Neuronal stem cell (in vitro differentiated cells): Measurements from ENCODE around the gene DAB2.

ENCODE experiments used
- DNase-seq: peaks from one replicate; pipeline ENCODE4 v3.0.0-alpha.2; 2013; ENCODE audit warnings: low spot score
- H2AFZ ChIP-seq: one replicate; pipeline ENCODE4 v1.6.1; 2013; ENCODE audit warnings: mild to moderate bottlenecking, low read length, inconsistent platforms
- H2AK5ac ChIP-seq: 2 replicates; pipeline ENCODE4 v1.6.1; 2013; ENCODE audit warnings: low read depth, mild to moderate bottlenecking, inconsistent platforms, low read length, moderate library complexity, mixed read lengths
- H2BK120ac ChIP-seq: 2 replicates; pipeline ENCODE4 v1.6.1; 2013; ENCODE audit warnings: low read depth, mild to moderate bottlenecking, inconsistent platforms, low read length, moderate library complexity, mixed read lengths
- H2BK12ac ChIP-seq: one replicate; pipeline ENCODE4 v1.6.1; 2013; ENCODE audit warnings: low read length, inconsistent platforms
- H2BK15ac ChIP-seq: 2 replicates; pipeline ENCODE4 v1.6.1; 2013; ENCODE audit warnings: mild to moderate bottlenecking, low read length, inconsistent platforms, mixed read lengths
- H2BK5ac ChIP-seq: one replicate; pipeline ENCODE4 v1.6.1; 2013; ENCODE audit warnings: inconsistent platforms, mild to moderate bottlenecking, low read length, moderate library complexity
- H3K14ac ChIP-seq: one replicate; pipeline ENCODE4 v1.6.1; 2013; ENCODE audit warnings: low read length, inconsistent platforms
- H3K18ac ChIP-seq: 2 replicates; pipeline ENCODE4 v1.6.1; 2013; ENCODE audit warnings: low read length, inconsistent platforms
- H3K23ac ChIP-seq: 2 replicates; pipeline ENCODE4 v1.6.1; 2013; ENCODE audit warnings: low read depth, mild to moderate bottlenecking, mixed read lengths, low read length, inconsistent platforms; ENCODE audit not compliant: poor library complexity
- H3K27ac ChIP-seq: replicated peaks from 3 replicates; pipeline ENCODE4 v1.5.1; 2013; ENCODE audit warnings: low read length, inconsistent platforms
- H3K27me3 ChIP-seq, 3 experiments: 2 replicates each; pipeline ENCODE4 v1.6.1; 2013; ENCODE audit warnings: low read length in 3 of 3, mild to moderate bottlenecking in 2 of 3, inconsistent platforms in 1 of 3, low read depth in 1 of 3, mixed read lengths in 1 of 3, moderate library complexity in 1 of 3; ENCODE audit not compliant: control insufficient read depth in 3 of 3, insufficient read depth in 3 of 3
- H3K36me3 ChIP-seq, 2 donors: replicated peaks in 1 of 2; 2 replicates each; pipeline ENCODE4 v1.6.1; 2013; ENCODE audit warnings: low read length in 2 of 2; ENCODE audit not compliant: control insufficient read depth in 2 of 2, insufficient read depth in 2 of 2
- H3K4ac ChIP-seq: 2 replicates; pipeline ENCODE4 v1.6.1; 2013; ENCODE audit warnings: inconsistent platforms, mild to moderate bottlenecking, low read length, moderate library complexity
- H3K4me1 ChIP-seq, 2 donors: 1 replicate in 1 of 2; 2 replicates in 1 of 2; pipeline ENCODE4 v1.6.1; 2013; ENCODE audit warnings: low read length in 2 of 2, low read depth in 1 of 2; ENCODE audit not compliant: control insufficient read depth in 2 of 2, insufficient read depth in 1 of 2
- H3K4me2 ChIP-seq: one replicate; pipeline ENCODE4 v1.6.1; 2013; ENCODE audit warnings: mild to moderate bottlenecking, low read length, inconsistent platforms; ENCODE audit not compliant: insufficient read depth, poor library complexity, severe bottlenecking
- H3K4me3 ChIP-seq, 2 donors: 2 replicates each; pipeline ENCODE4 v1.5.1; 2013; ENCODE audit warnings: low read length in 2 of 2, mild to moderate bottlenecking in 2 of 2, inconsistent platforms in 1 of 2, moderate library complexity in 1 of 2
- H3K79me1 ChIP-seq: one replicate; pipeline ENCODE4 v1.6.1; 2013; ENCODE audit warnings: low read depth, mild to moderate bottlenecking, inconsistent platforms, low read length, moderate library complexity
- H3K9ac ChIP-seq: one replicate; pipeline ENCODE4 v1.6.1; 2013; ENCODE audit warnings: mild to moderate bottlenecking, low read depth, low read length, inconsistent platforms; ENCODE audit not compliant: poor library complexity
- H3K9me3 ChIP-seq, 2 donors: replicated peaks in 1 of 2; 2 replicates each; pipeline versions ENCODE3 to v1.6.1; 2013; ENCODE audit warnings: low read length in 2 of 2, mild to moderate bottlenecking in 2 of 2, inconsistent platforms in 1 of 2, low read depth in 1 of 2, mixed read lengths in 1 of 2, moderate library complexity in 1 of 2; ENCODE audit not compliant: control insufficient read depth in 2 of 2, insufficient read depth in 1 of 2
- H4K8ac ChIP-seq: one replicate; pipeline ENCODE4 v1.6.1; 2013; ENCODE audit warnings: low read depth, mild to moderate bottlenecking, inconsistent platforms, low read length, moderate library complexity
- H4K91ac ChIP-seq: one replicate; pipeline ENCODE4 v1.6.1; 2013; ENCODE audit warnings: low read length, low read depth, mild to moderate bottlenecking, inconsistent platforms; ENCODE audit not compliant: poor library complexity
- WGBS, 2 donors: extraction: QIAGEN DNeasy Blood & Tissue Kit; methylation state at CpG; one replicate each; pipeline ENCODE4 v1.1.7; 2013; ENCODE audit warnings: missing lambda C conversion rate in 2 of 2, mixed read lengths in 1 of 2; ENCODE audit not compliant: insufficient read length in 2 of 2, insufficient replicate concordance in 1 of 2; ENCODE audit errors: extremely low coverage in 2 of 2; 5-methylcytosine and 5-hydroxymethylcytosine counted together

DAB2 gene

DNA sequence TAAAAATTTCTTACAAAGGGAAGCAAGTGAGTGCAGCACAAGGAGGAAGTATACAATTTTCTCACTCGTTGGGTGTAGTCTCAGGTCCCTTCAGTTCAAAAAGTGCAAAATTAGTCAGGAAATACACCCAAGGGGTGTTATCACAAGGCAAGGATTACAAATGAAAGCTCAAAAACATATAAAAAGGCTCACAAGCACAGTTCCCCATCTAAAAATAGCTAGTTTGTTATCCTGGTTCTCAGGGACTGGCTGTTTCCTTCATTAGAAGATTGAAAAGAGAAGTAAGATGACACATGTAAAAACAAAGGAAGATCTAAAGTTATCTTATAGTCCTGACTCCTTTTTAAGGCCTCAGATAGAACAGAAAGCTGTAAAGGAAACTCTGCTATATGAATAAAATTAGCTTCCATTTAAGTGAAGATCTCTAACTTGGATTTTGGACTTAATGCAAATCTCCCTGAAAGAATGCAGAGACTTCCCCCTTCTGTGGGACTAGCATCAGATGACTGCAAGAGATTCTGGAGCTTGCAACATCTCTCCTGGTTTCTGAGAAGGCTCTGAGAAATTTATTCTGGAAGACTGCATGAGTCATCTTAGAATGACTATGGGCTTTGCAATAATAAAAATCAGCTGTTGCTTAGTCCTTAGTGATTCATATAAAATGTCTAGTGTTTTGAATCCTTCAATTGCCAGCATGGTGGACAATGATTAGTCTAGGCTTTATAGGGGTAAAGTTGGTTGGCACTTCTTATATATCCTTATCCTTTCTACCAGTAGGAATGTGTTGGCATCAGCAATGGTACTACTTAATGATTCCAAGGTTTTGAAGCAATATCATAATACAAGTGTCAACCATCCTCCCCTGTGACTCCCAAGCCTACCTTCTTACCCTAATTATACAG is 25.4 kb downstream of the DAB2 start:
- Histone ChIP-seq H3K4ac (no peak overlapping the region), H3K36me3 (no peaks in the 10 kb centered on the region), H3K4me2 (no peak overlapping the region), H3K23ac (no peak overlapping the region), H3K9ac (no peak overlapping the region), H2BK5ac (no peak overlapping the region), H3K14ac (no peak overlapping the region), H2AFZ (no peak overlapping the region), H3K27ac (no peak overlapping the region), H2BK12ac (no peak overlapping the region), H2BK15ac (no peak overlapping the region), H3K27me3 (no peaks in the 10 kb centered on the region), H3K79me1 (no peaks in the 10 kb centered on the region), H4K91ac (no peak overlapping the region), H3K9me3 (no peaks in the 10 kb centered on the region), H3K4me3 (no peak overlapping the region), H3K18ac (no peak overlapping the region), H4K8ac (no peak overlapping the region), H2AK5ac (no peak overlapping the region), H2BK120ac (no peak overlapping the region), H3K4me1 (peaks cover 0 to 5% of the 10 kb centered on the region in 2 donors)
- no peak for DNase-seq
- WGBS, 2 donors, result no CpG with 5 or more reads among the region's 1 CpG

GRCh38 chr5:39396843-39397242 is 27.9 kb downstream of the DAB2 start:
- Histone ChIP-seq H3K18ac (no peak overlapping the region), H2BK12ac (no peak overlapping the region), H2BK5ac (no peak overlapping the region), H3K4me2 (no peak overlapping the region), H2BK120ac (no peak overlapping the region), H2BK15ac (no peak overlapping the region), H4K91ac (no peak overlapping the region), H4K8ac (no peak overlapping the region), H3K9me3 (no peaks in the 10 kb centered on the region), H2AK5ac (no peak overlapping the region), H3K27me3 (no peaks in the 10 kb centered on the region), H3K14ac (no peak overlapping the region), H3K4ac (no peak overlapping the region), H3K36me3 (peaks cover 0 to 1% of the 10 kb centered on the region in 2 donors), H3K4me1 (peaks cover 0 to 5% of the 10 kb centered on the region in 2 donors), H2AFZ (no peak overlapping the region), H3K79me1 (no peaks in the 10 kb centered on the region), H3K23ac (no peak overlapping the region), H3K9ac (no peak overlapping the region), H3K27ac (no peak overlapping the region), H3K4me3 (no peak overlapping the region)
- no CpG with 5 or more reads among the region's 3 CpGs for WGBS, 2 donors
- no peak for DNase-seq

- Histone ChIP-seq H3K4me2 (no peak overlapping the region), H3K14ac (no peak overlapping the region), H4K8ac (no peak overlapping the region), H3K4ac (no peak overlapping the region), H3K9me3 (no peaks in the 10 kb centered on the region), H2AK5ac (no peak overlapping the region), H2BK12ac (no peak overlapping the region), H3K4me1 (no peaks in the 10 kb centered on the region), H3K27ac (no peak overlapping the region), H3K36me3 (peaks cover 4 to 6% of the 10 kb centered on the region in 2 donors), H2AFZ (no peak overlapping the region), H3K9ac (no peak overlapping the region), H3K27me3 (no peaks in the 10 kb centered on the region), H3K18ac (no peak overlapping the region), H3K23ac (no peak overlapping the region), H4K91ac (no peak overlapping the region), H2BK5ac (no peak overlapping the region), H2BK15ac (no peak overlapping the region), H2BK120ac (no peak overlapping the region), H3K79me1 (no peaks in the 10 kb centered on the region), H3K4me3 (no peak overlapping the region)
- no peak for DNase-seq
Observed at GRCh38 chr5:39395521-39395920, 29.3 kb downstream of the DAB2 start.

DNA sequence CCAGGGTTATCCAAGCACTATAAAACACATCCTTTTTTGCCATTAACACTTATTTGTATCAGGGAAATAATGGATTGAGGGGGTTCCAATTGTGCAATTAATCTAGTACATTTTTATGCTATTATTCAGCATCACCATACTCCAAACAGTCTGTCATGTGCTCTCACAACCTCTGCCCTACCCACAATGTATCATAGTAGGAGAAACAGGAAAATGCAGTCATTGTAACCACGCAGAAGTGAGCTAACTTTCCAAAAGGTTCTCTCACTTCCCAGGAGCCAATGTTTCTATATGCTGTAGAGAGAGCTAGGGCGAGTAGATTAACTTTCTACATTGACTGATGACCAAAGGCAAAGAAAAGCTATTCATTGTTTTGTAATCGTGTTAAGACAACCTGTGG is 29.8 kb downstream of the DAB2 start:
- Histone ChIP-seq H3K4me2 (no peak overlapping the region), H3K36me3 (peaks cover 4 to 6% of the 10 kb centered on the region in 2 donors), H3K4ac (no peak overlapping the region), H3K14ac (no peak overlapping the region), H4K91ac (no peak overlapping the region), H3K27ac (no peak overlapping the region), H3K18ac (no peak overlapping the region), H2BK5ac (no peak overlapping the region), H3K4me3 (no peak overlapping the region), H3K4me1 (no peaks in the 10 kb centered on the region), H3K27me3 (no peaks in the 10 kb centered on the region), H4K8ac (no peak overlapping the region), H2BK120ac (no peak overlapping the region), H3K9ac (no peak overlapping the region), H3K9me3 (no peaks in the 10 kb centered on the region), H2AK5ac (no peak overlapping the region), H3K23ac (no peak overlapping the region), H2AFZ (no peak overlapping the region), H2BK12ac (no peak overlapping the region), H3K79me1 (no peaks in the 10 kb centered on the region), H2BK15ac (no peak overlapping the region)
- no CpG with 5 or more reads among the region's 3 CpGs for WGBS, 2 donors
- DNase-seq, result no peak
